HEK293 (cell line): ENCODE results near the gene SPTBN2.

Source experiments
- CTCF ChIA-PET: fragments of 350-600 bp; formaldehyde crosslinking; extraction: SDS; loops from one replicate; lab custom pipeline; 2021; ENCODE audit warnings: antibody characterized with exemption; lab: Yijun Ruan, JAX
- POLR2A ChIA-PET: fragments of 300-600 bp; formaldehyde crosslinking; extraction: SDS; loops from one replicate; lab custom pipeline; 2020; ENCODE audit warnings: antibody characterized with exemption, inconsistent platforms; lab: Yijun Ruan, JAX
- H3K27ac ChIP-seq: fragments of 200-500 bp; sonication (Bioruptor generic); 2 replicates; pipeline ENCODE4 v1.5.1; 2014; ENCODE audit warnings: low read depth, low read length, control low read depth, inconsistent platforms; ENCODE audit errors: extremely low read depth
- H3K36me3 ChIP-seq, 2 experiments: fragments of 200-500 bp in 1 of 2; sonication (Bioruptor generic) in 1 of 2; 1 replicate in 1 of 2; 2 replicates in 1 of 2; pipeline ENCODE4 v1.5.1; 2014 to 2017; ENCODE audit warnings: inconsistent platforms in 2 of 2, low read length in 2 of 2; ENCODE audit not compliant: control insufficient read depth in 2 of 2, insufficient read depth in 1 of 2
- H3K4me1 ChIP-seq: fragments of 200-500 bp; sonication (Bioruptor generic); 2 replicates; pipeline ENCODE4 v1.5.1; 2014; ENCODE audit warnings: mild to moderate bottlenecking, low read length, inconsistent platforms; ENCODE audit not compliant: control insufficient read depth, insufficient read depth
- H3K4me3 ChIP-seq: 2 replicates; pipeline ENCODE4 v1.5.1; 2011; ENCODE audit warnings: low read depth, mild to moderate bottlenecking, control low read depth, low read length, moderate library complexity
- H3K9me3 ChIP-seq: fragments of 200-500 bp; sonication (Bioruptor generic); 2 replicates; pipeline ENCODE4 v1.5.1; 2014; ENCODE audit warnings: low read depth, low read length, inconsistent platforms; ENCODE audit not compliant: control insufficient read depth, insufficient read depth
- BCL11A ChIP-seq: fragments of 450-650 bp; formaldehyde crosslinking; IDR thresholded peaks from 2 replicates; pipeline ENCODE4 v1.5.1; 2016; ENCODE audit warnings: low read depth, missing biosample characterization, missing genetic modification characterization
- FEZF1 ChIP-seq: fragments of 450-650 bp; formaldehyde crosslinking; IDR thresholded peaks from 2 replicates; pipeline ENCODE4 v1.5.1; 2016; ENCODE audit warnings: missing biosample characterization, missing genetic modification characterization
- IKZF3 ChIP-seq: fragments of 450-650 bp; IDR thresholded peaks from 2 replicates; pipeline ENCODE4 v1.5.0; 2018; ENCODE audit warnings: missing biosample characterization, mild to moderate bottlenecking, missing genetic modification characterization, moderate library complexity
- SCRT1 ChIP-seq: fragments of 450-650 bp; formaldehyde crosslinking; IDR thresholded peaks from 2 replicates; pipeline ENCODE4 v1.5.1; 2016; ENCODE audit warnings: missing biosample characterization, missing genetic modification characterization, borderline replicate concordance
- SCRT2 ChIP-seq: fragments of 450-650 bp; formaldehyde crosslinking; IDR thresholded peaks from 2 replicates; pipeline ENCODE4 v1.5.1; 2016; ENCODE audit warnings: missing biosample characterization, missing genetic modification characterization
- SP3 ChIP-seq: fragments of 450-650 bp; formaldehyde crosslinking; IDR thresholded peaks from 2 replicates; pipeline ENCODE4 v1.5.1; 2016; ENCODE audit warnings: missing biosample characterization, missing genetic modification characterization
- ZBTB21 ChIP-seq: fragments of 450-650 bp; formaldehyde crosslinking; IDR thresholded peaks from 2 replicates; pipeline ENCODE4 v1.5.1; 2017; ENCODE audit warnings: missing biosample characterization, missing genetic modification characterization
- ZFHX2 ChIP-seq: fragments of 450-650 bp; formaldehyde crosslinking; conservative IDR thresholded peaks from 2 replicates; pipeline ENCODE4 v1.5.1; 2016; ENCODE audit warnings: missing biosample characterization, missing genetic modification characterization
- ZFP41 ChIP-seq: fragments of 450-650 bp; formaldehyde crosslinking; IDR thresholded peaks from 2 replicates; pipeline ENCODE4 v1.5.1; 2016; ENCODE audit warnings: missing biosample characterization, missing genetic modification characterization, borderline replicate concordance
- ZNF146 ChIP-seq: fragments of 450-650 bp; formaldehyde crosslinking; IDR thresholded peaks from 2 replicates; pipeline ENCODE4 v1.5.1; 2016; ENCODE audit warnings: missing biosample characterization, missing genetic modification characterization
- ZNF311 ChIP-seq: fragments of 450-650 bp; formaldehyde crosslinking; IDR thresholded peaks from 2 replicates; pipeline ENCODE4 v1.5.1; 2017; ENCODE audit warnings: missing biosample characterization, missing genetic modification characterization, borderline replicate concordance
- ZNF335 ChIP-seq: fragments of 450-650 bp; formaldehyde crosslinking; conservative IDR thresholded peaks from 2 replicates; pipeline ENCODE4 v1.5.1; 2016; ENCODE audit warnings: missing biosample characterization, missing genetic modification characterization
- ZNF423 ChIP-seq: fragments of 450-650 bp; formaldehyde crosslinking; IDR thresholded peaks from 2 replicates; pipeline ENCODE4 v1.5.1; 2016; ENCODE audit warnings: missing biosample characterization, missing genetic modification characterization
- ZNF426 ChIP-seq: fragments of 450-650 bp; formaldehyde crosslinking; IDR thresholded peaks from 2 replicates; pipeline ENCODE4 v1.5.1; 2017; ENCODE audit warnings: missing biosample characterization, missing genetic modification characterization, mild to moderate bottlenecking, inconsistent platforms, moderate library complexity
- ZNF433 ChIP-seq: fragments of 450-650 bp; formaldehyde crosslinking; IDR thresholded peaks from 2 replicates; pipeline ENCODE4 v1.5.1; 2016; ENCODE audit warnings: missing biosample characterization, missing genetic modification characterization, low read depth
- ZNF514 ChIP-seq: fragments of 450-650 bp; formaldehyde crosslinking; IDR thresholded peaks from 2 replicates; pipeline ENCODE4 v1.5.1; 2016; ENCODE audit warnings: missing biosample characterization, missing genetic modification characterization
- ZNF529 ChIP-seq: fragments of 450-650 bp; formaldehyde crosslinking; IDR thresholded peaks from 2 replicates; pipeline ENCODE4 v1.5.1; 2017; ENCODE audit warnings: missing genetic modification characterization, missing biosample characterization; ENCODE audit not compliant: insufficient replicate concordance
- ZNF548 ChIP-seq: fragments of 450-650 bp; formaldehyde crosslinking; IDR thresholded peaks from 2 replicates; pipeline ENCODE4 v1.5.1; 2016; ENCODE audit warnings: missing biosample characterization, missing genetic modification characterization
- ZNF549 ChIP-seq: fragments of 450-650 bp; IDR thresholded peaks from 2 replicates; pipeline ENCODE4 v1.5.1; 2018; ENCODE audit warnings: missing biosample characterization, missing genetic modification characterization, mild to moderate bottlenecking, inconsistent platforms, moderate library complexity
- ZNF561 ChIP-seq: fragments of 450-650 bp; IDR thresholded peaks from 2 replicates; pipeline ENCODE4 v1.5.1; 2018; ENCODE audit warnings: missing biosample characterization, missing genetic modification characterization, borderline replicate concordance
- ZNF596 ChIP-seq: fragments of 450-650 bp; IDR thresholded peaks from 2 replicates; pipeline ENCODE4 v1.5.0; 2018; ENCODE audit warnings: missing biosample characterization, mild to moderate bottlenecking, missing genetic modification characterization, moderate library complexity
- ZNF670 ChIP-seq: fragments of 450-650 bp; formaldehyde crosslinking; IDR thresholded peaks from 2 replicates; pipeline ENCODE4 v1.5.1; 2016; ENCODE audit warnings: missing biosample characterization, missing genetic modification characterization, low read depth
- ZNF76 ChIP-seq: fragments of 450-650 bp; formaldehyde crosslinking; IDR thresholded peaks from 2 replicates; pipeline ENCODE4; 2016; ENCODE audit warnings: low read depth, missing biosample characterization, missing genetic modification characterization, borderline replicate concordance
- ZNF776 ChIP-seq: fragments of 450-650 bp; formaldehyde crosslinking; IDR thresholded peaks from 2 replicates; pipeline ENCODE4 v1.5.0; 2017; ENCODE audit warnings: missing biosample characterization, missing genetic modification characterization, borderline replicate concordance
- ZNF837 ChIP-seq: fragments of 450-650 bp; formaldehyde crosslinking; IDR thresholded peaks from 2 replicates; pipeline ENCODE4 v1.5.1; 2016; ENCODE audit warnings: missing biosample characterization, missing genetic modification characterization
- ZNF843 ChIP-seq: fragments of 450-650 bp; formaldehyde crosslinking; IDR thresholded peaks from 2 replicates; pipeline ENCODE4 v1.5.1; 2016; ENCODE audit warnings: missing biosample characterization, missing genetic modification characterization
- ZSCAN23 ChIP-seq: fragments of 450-650 bp; formaldehyde crosslinking; IDR thresholded peaks from 2 replicates; pipeline ENCODE4 v1.5.1; 2016; ENCODE audit warnings: missing biosample characterization, missing genetic modification characterization
- TF ChIP-seq, protein P1 (sequence below): fragments of 450-650 bp; formaldehyde crosslinking; IDR thresholded peaks from 2 replicates; pipeline ENCODE4 v1.5.1; 2016; ENCODE audit warnings: missing biosample characterization, missing genetic modification characterization
- TF ChIP-seq, protein P2 (sequence below): fragments of 450-650 bp; formaldehyde crosslinking; IDR thresholded peaks from 2 replicates; pipeline ENCODE4 v1.5.1; 2017; ENCODE audit warnings: missing biosample characterization, missing genetic modification characterization
- TF ChIP-seq, protein P3 (sequence below): fragments of 450-650 bp; formaldehyde crosslinking; IDR thresholded peaks from 2 replicates; pipeline ENCODE4 v1.5.1; 2016; ENCODE audit warnings: missing biosample characterization, missing genetic modification characterization
- TF ChIP-seq, protein P4 (sequence below): fragments of 450-650 bp; formaldehyde crosslinking; IDR thresholded peaks from 2 replicates; pipeline ENCODE4 v1.5.1; 2017; ENCODE audit warnings: missing biosample characterization, missing genetic modification characterization
- TF ChIP-seq, protein P5 (sequence below): fragments of 450-650 bp; formaldehyde crosslinking; IDR thresholded peaks from 2 replicates; pipeline ENCODE4 v1.5.1; 2016; ENCODE audit warnings: missing biosample characterization, missing genetic modification characterization

Gene SPTBN2

DNA sequence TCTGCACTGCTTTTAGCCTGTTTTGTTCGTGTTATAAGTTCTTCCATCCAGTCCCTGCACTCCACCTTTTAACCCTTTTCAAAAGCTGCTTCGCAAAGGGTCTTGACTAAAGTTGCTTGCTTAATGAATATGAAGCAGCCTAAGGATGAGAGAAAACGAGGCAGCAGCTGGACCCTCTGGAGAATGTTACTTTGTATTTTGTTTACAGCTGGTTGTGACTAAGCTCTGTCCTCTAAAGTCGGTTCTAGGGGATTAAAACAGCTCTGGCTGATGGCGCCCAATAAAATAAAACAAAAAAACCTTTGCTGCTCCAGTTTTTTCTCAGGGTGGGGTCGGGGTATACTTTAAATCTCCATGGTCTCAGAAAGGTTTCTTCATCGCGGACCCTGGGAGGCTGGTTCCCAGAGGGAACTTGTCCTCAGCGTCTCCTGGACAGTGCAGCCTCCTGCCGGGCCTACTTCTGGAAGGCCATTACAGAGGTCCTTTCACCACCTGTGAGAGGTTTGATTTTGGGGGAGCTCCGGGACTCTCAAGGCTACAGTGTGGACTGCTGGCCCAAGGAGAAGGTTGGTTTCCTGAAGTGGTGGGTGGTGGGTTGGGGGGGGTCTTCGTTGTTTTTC, 91.3 kb downstream of the SPTBN2 start:
- Histone ChIP-seq H3K27ac (peak overlapping the region; percentile 77), H3K36me3 (peaks cover 7 to 57% of the 10 kb centered on the region in 2 experiments)
- CTCF ChIA-PET, result interaction anchor here (0.5 to 1.3 kb wide), 6 partner anchors 10 to 274 kb away, joined by 3 to 6 read pairs (median 4); partner anchors contain the start of gene RBM4B
- TF ChIP-seq SCRT1 (tag by site-specific recombination) (peak; percentile 59; the same call in 1 of the 2 replicates), ZNF146 (no peak), ZNF596 (tag by site-specific recombination) (no peak), ZNF776 (no peak), ZBTB21 (0 out of 2 replicates have a peak, but pooled peaks have one; percentile 22), ZNF670 (tag by site-specific recombination) (no peak), BCL11A (tag by site-specific recombination) (peak; percentile 36; the same call in 1 of the 2 replicates), ZNF529 (tag by site-specific recombination) (no peak), ZNF549 (no peak), ZNF514 (tag by site-specific recombination) (no peak), ZNF561 (tag by site-specific recombination) (0 out of 2 replicates have a peak, but pooled peaks have one; percentile 20), ZNF433 (no peak), ZNF426 (tag by site-specific recombination) (no peak), ZFP41 (no peak), ZNF76 (tag by site-specific recombination) (0 out of 2 replicates have a peak, but pooled peaks have one; percentile 24), SCRT2 (tag by site-specific recombination) (peak; percentile 38; the same call in 1 of the 2 replicates), ZNF423 (tag by site-specific recombination) (no peak), ZSCAN23 (no peak), ZNF843 (no peak), ZNF548 (tag by site-specific recombination) (no peak), ZFHX2 (tag by site-specific recombination) (no peak), FEZF1 (no peak), ZNF311 (tag by site-specific recombination) (no peak), ZNF335 (tag by site-specific recombination) (no peak), SP3 (no peak), ZNF837 (tag by site-specific recombination) (no peak), IKZF3 (tag by site-specific recombination) (0 out of 2 replicates have a peak, but pooled peaks have one; percentile 26)
- TF ChIP-seq, protein P1, sequence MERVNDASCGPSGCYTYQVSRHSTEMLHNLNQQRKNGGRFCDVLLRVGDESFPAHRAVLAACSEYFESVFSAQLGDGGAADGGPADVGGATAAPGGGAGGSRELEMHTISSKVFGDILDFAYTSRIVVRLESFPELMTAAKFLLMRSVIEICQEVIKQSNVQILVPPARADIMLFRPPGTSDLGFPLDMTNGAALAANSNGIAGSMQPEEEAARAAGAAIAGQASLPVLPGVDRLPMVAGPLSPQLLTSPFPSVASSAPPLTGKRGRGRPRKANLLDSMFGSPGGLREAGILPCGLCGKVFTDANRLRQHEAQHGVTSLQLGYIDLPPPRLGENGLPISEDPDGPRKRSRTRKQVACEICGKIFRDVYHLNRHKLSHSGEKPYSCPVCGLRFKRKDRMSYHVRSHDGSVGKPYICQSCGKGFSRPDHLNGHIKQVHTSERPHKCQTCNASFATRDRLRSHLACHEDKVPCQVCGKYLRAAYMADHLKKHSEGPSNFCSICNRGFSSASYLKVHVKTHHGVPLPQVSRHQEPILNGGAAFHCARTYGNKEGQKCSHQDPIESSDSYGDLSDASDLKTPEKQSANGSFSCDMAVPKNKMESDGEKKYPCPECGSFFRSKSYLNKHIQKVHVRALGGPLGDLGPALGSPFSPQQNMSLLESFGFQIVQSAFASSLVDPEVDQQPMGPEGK (tag by site-specific recombination), result no peak
- TF ChIP-seq, protein P2, sequence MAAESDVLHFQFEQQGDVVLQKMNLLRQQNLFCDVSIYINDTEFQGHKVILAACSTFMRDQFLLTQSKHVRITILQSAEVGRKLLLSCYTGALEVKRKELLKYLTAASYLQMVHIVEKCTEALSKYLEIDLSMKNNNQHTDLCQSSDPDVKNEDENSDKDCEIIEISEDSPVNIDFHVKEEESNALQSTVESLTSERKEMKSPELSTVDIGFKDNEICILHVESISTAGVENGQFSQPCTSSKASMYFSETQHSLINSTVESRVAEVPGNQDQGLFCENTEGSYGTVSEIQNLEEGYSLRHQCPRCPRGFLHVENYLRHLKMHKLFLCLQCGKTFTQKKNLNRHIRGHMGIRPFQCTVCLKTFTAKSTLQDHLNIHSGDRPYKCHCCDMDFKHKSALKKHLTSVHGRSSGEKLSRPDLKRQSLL, result no peak
- TF ChIP-seq, protein P3, sequence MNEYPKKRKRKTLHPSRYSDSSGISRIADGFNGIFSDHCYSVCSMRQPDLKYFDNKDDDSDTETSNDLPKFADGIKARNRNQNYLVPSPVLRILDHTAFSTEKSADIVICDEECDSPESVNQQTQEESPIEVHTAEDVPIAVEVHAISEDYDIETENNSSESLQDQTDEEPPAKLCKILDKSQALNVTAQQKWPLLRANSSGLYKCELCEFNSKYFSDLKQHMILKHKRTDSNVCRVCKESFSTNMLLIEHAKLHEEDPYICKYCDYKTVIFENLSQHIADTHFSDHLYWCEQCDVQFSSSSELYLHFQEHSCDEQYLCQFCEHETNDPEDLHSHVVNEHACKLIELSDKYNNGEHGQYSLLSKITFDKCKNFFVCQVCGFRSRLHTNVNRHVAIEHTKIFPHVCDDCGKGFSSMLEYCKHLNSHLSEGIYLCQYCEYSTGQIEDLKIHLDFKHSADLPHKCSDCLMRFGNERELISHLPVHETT (tag by site-specific recombination), result no peak
- TF ChIP-seq, protein P4, sequence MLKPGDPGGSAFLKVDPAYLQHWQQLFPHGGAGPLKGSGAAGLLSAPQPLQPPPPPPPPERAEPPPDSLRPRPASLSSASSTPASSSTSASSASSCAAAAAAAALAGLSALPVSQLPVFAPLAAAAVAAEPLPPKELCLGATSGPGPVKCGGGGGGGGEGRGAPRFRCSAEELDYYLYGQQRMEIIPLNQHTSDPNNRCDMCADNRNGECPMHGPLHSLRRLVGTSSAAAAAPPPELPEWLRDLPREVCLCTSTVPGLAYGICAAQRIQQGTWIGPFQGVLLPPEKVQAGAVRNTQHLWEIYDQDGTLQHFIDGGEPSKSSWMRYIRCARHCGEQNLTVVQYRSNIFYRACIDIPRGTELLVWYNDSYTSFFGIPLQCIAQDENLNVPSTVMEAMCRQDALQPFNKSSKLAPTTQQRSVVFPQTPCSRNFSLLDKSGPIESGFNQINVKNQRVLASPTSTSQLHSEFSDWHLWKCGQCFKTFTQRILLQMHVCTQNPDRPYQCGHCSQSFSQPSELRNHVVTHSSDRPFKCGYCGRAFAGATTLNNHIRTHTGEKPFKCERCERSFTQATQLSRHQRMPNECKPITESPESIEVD, result 0 out of 2 replicates have a peak, but pooled peaks have one; percentile 7
- TF ChIP-seq, protein P5, sequence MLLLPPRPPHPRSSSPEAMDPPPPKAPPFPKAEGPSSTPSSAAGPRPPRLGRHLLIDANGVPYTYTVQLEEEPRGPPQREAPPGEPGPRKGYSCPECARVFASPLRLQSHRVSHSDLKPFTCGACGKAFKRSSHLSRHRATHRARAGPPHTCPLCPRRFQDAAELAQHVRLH (tag by site-specific recombination), result no peak

More for the DNA sequence above, 91.3 kb downstream of the SPTBN2 start:
- Histone ChIP-seq H3K4me3 (peak overlapping the region; percentile 40), H3K9me3 (no peaks in the 10 kb centered on the region), H3K4me1 (no peaks in the 10 kb centered on the region; the same call in 1 of the 2 replicates)
- POLR2A ChIA-PET, result interaction anchor here (0.6 to 5.9 kb wide), 23 partner anchors 11 to 518 kb away, joined by 3 to 98 read pairs (median 4); partner anchors contain the start of genes ACTN3, BBS1, CCDC87 and CCS
